GM19023 (cell line): ENCODE data around the gene CGNL1.

ENCODE experiments used
- ATAC-seq: cut with Tn5 transposase; IDR thresholded peaks from one replicate; pipeline ENCODE4 v1.9.1; 2021; ENCODE audit warnings: mild to moderate bottlenecking, moderate library complexity; ENCODE audit not compliant: unreplicated experiment

Gene CGNL1

DNA sequence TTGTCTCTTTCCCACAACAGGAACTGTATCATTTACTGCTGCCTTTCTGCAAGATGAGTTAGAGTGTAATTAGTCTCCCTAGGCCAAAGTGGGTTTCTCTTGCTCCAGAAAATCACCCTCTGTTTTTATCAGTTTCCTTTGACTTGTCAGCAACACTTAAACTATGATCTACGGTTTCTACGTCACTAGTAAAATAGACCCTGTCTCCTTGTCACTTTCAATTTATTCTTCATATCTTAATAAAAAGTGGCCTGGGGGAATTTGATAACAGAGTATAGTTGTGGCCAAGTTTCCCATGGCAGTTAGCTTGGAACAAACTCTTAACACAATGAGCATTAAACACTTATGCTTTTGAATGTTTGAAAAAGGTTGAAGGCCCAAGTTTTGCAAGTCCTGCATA, 79.6 kb downstream of the CGNL1 start:
- ATAC-seq = no peak

DNA sequence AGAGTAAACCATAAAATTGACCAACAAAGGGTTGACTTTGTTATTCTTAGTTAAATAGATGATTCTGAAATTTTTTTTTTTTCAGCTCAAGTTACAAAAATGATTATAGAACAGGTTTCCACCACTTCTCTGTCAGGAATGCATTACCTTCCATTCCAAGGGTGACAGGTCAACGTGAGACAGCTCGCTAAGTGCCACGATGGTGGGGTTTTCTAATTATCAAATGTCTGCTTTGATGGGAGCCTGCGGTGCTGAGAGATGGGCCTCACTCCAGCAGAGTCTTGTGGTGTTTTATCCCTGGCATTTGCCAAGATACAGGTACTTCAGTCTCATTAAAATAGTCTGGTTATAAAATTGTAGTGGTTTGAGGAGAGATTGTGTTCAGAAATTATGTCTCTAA, 80.3 kb downstream of the CGNL1 start:
- no peak for ATAC-seq

- ATAC-seq = no peak
These were observed 81.4 kb downstream of the CGNL1 start for GRCh38 chr15:57457726-57458125.

DNA sequence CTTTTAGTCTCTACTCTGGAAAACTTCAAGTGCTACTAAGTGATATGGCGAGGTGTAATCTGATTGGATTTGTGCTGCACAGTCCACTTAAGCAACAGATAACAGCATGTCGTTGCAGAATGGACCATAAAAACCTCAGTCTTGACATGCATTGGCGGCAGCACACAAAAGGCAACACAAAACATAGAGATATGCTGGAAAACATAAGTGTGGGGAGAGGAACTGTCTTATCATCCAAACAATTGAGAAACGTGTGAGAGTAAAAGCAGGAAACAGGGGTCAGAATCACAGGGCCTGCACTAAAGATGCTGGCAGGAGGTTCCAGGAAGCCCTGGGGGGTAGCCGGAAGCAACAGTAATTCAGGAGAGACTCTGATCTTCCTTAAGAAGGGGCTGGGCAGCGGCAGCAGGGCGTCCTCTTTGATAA, 82.1 kb downstream of the CGNL1 start:
- no peak for ATAC-seq

DNA sequence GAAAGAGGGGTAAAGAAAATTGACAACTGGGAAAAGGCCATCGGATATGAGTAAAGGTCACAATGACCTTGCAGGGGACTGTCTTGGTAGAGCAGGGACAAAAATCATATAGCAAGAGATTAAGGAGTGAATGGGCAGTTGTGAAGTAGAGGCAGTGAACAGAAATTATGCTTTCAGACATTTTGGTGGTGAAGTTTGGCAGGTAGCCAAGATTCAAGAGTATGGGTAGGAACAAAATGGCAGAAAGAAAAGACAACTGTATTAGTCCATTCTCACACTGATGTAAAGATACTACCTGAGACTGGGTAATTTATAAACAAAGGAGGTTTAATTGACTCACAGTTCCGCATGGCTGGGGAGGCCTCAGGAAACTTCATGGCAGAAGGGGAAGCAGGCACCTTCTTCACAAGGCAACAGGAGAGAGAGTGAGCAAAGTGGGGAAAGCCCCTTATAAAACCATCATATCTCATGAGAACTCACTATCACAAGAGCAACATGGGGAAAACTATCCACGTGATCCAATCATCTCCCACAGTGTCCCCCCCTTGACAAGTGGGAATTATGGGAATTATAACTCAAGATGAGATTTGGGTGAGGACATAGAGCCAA, 84.0 kb downstream of the CGNL1 start:
- ATAC-seq = no peak

GRCh38 chr15:57461541-57461940, 85.2 kb downstream of the CGNL1 start:
- ATAC-seq = no peak

GRCh38 chr15:57462381-57462780, 86.1 kb downstream of the CGNL1 start:
- no peak for ATAC-seq

DNA sequence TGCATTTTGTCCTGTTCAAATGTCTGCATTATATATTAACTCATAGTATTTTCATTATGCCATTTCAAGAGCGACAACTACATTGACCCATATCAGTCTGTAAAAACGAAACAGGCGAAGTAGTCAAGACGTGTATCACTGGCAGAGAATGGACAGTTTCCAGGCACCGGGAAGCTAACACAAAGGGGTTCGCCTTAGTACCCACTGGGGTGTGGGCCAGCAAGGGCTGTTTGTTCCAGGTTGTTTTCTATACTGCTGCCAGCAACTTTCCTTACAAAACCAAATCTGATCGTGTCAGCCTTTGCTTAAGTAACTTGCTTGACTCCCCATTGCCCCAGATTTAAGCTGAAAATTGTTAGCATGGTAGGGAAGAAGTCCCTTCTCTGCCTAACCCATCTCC, 87.1 kb downstream of the CGNL1 start:
- ATAC-seq = no peak

DNA sequence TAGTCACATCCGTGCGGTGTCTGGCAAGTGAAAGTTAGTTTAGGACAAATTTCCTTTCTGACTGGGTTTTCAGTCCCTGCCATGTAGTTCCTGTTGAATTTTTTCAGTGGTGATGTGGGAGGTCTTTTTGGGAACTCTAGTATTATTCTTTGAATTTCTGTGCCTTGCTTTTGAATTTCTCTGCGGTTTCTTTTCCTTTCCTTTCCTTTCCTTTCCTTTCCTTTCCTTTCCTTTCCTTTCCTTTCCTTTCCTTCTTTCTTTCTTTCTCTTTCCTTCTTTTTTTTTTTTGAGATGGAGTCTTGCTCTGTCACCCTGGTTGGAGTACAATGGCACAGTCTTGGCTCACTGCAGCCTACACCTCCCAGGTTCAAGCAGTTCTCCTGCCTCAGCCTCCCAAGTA, 88.2 kb downstream of the CGNL1 start:
- no peak for ATAC-seq

DNA sequence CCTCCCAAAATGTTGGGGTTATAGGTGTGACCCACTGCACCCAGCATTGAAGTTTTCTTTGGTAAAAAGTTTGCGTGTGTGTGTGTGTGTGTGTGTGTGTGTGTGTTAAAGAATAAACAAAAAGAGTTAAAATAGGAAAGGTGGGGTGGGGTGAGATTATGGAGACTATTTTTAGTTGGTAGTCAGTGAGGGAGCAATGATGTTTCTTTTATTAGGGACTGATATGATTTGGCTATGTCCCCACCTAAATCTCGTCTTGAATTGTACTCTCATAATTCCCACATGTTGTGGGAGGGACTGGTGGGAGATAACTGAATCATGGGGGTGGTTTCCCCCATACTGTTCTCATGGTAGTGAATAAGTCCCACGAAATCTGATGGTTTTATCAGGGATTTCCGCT, 92.2 kb downstream of the CGNL1 start:
- no peak for ATAC-seq

DNA sequence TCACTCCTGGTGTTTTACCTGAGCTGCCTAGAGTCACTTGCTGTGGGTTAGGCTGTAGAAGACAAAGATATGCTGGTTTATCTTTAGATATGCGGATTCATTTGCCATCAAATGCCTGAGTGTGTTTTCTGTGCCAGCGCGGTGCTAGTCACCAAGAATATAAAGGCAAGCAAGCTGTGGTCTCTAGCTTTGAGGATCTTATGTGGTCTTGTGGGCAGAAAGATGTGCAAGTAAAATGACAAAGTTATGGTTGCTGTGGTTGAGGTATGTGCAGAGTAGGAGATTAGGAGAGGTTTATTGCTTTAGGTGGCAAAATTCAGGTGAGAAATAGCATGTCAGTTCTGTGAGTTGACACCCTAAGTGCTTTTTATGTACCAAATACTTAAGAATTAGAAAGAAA, 94.2 kb downstream of the CGNL1 start:
- ATAC-seq = no peak

DNA sequence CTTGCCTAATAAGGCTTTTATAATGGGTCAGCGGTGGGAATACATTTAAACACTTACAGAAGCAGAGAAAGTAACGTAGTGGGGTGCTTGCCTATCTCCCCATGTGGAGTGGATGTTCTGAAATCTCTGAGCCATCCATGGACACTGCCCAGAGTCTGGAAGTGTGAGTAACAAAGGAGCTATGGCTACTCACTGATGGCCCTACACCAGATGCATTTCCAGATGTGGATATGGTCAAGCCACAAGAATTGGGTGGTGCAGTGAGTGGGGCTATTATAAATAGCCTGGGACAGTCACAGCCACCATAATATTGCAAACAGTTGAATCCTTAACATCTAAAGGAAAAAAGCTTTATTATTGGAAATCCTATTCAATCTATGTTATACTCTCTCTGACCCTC, 96.6 kb downstream of the CGNL1 start:
- no peak for ATAC-seq

DNA sequence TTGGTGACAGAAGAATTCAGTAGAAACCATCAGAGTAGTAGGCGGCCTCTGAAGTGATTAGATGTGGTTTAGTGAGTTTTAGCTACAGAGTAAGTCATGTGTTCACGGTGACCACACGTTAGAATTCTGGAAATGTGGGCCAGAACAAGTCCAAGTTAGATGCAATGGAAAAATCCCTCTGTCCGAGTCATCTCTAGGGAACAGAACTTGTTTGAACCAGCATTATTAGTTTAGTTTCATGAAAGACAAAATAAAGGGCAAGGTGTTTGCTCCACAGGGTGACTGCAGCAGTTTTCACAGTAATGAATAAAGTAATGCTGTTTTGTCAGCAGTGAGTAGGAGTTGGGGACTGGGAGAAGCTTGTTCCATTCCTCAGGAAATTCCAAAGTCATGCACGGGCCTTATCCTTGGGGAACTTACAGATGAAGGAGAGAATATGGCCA, 100.2 kb downstream of the CGNL1 start:
- ATAC-seq = no peak

DNA sequence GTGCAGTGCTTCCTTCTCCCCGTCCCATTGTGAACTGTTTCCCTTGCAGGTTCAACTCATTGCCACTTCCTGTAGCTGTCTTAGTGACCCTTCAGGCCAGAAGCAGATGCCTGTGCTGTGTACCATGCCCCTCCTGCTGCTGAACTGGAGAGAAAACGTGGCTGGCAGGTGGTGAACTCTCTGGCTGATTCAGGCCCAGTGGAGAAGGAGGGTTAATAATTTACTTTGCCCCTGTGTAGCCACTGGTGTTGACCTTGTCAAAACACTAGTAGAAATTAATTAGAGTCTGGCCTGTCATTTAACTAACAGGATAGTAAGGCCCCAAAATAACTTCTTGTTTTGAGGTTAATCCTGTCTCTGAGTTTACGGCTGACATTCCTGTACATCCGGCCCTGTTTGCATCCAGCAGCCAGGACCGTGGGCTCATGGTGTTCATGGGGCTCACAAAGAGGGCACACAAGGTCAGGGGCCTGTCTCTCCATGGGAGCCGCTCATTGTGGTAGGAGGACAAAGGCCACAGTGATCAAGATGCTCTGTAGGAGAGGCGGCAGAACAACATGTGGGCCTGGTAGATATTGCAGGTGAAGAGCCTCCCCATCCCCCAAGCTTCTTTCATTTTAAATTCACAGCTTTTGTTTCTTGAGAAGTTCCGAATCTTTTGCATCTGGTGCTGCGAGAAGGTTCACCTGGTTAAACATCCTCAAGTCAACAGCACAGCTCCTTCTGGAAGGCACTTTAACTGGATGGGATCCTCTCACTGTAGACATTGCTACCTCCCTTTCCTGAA, 101.6 kb downstream of the CGNL1 start:
- peak; percentile 75 for ATAC-seq

- ATAC-seq = no peak
These were observed 102.7 kb downstream of the CGNL1 start for GRCh38 chr15:57479005-57479404.

GRCh38 chr15:57481038-57481705, 104.9 kb downstream of the CGNL1 start:
- no peak for ATAC-seq

DNA sequence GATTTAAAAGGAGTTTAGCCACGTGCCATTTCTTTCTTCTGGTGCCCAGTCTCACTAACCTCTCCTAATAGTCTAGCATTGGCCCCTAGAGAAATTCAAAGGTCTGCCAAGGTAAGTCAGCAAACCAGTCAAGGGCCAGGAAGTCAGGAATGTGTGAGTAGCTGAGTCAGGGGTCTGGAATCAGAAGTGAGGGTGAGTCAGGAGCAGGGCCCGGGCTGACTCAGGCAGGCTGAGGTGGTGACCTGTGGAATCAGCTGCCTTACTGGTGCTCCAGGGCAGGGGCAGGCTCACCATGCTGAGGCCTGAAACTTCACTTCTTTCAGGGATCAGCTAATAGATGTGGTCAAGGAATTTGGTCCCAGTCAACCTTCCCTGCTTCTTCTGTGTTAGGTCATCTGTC, 109.6 kb downstream of the CGNL1 start:
- ATAC-seq = no peak

DNA sequence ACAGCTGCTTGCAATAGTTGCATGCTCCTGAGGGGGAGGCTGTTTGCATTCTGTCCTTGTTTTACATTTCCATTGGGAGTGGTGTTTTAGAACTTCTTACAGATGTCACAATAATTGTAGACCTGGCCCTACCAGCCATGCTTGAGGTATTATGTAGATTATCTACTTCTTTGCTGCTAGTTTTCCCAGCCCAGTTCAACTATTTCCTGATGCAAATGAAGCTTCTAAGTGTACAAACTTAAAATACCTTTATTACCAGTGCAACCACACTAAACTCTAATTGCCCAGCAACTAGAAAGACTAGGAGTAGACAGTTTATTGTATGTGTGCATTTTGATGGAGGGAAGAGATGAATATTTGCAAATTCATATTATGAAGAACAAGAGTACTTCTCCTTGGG, 110.5 kb downstream of the CGNL1 start:
- ATAC-seq = no peak

DNA sequence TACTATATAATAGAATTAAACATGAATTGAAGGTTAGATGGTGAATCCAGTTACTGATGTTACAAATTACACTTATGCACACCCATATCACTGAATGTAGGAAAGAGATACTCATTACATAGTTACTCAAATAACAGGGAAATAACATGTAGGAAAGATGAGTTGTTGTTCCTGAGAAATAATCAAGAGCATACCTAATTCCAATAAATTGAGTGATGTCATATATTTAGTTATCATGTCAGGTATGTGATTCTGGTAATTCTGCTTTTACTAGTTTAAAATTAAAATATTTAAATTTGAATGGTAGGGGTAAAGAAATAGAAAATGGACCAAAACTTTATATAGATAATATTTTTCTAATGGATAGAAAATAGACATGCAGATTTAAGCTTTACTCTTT, 112.8 kb downstream of the CGNL1 start:
- ATAC-seq = no peak

GRCh38 chr15:57493351-57493750, 117.0 kb downstream of the CGNL1 start:
- ATAC-seq = no peak

- ATAC-seq = no peak
These were observed 118.3 kb downstream of the CGNL1 start for GRCh38 chr15:57494581-57494980.

DNA sequence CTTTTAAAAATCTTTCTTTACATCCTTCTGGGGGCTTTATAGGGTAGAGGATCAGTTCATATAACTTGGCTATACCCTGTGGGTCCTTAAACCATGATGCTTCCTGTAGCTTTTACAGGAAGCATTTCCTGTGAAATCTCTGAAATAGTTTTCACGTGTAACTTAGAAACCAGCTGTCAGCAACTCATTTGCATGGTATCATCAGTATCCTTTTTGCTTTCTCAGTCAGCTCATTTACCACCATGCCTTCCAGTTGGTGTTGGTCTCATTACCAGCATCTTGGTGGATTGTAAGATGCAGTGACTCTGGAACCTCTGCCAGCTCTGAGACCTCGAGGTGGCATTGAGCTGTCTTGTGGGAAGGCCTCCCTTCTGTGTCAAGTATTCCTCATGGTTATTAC, 118.7 kb downstream of the CGNL1 start:
- no peak for ATAC-seq
